ENCODE results near the gene AIF1. TPM values are rescaled to one million over a fixed set of nuclear protein-coding genes. Genes with fewer than 3 reads are reported as not detected.

Gene AIF1
- total and polyA plus RNA-seq, 2 experiments from 2014 or later: 13.3 to 33.7 TPM

GRCh38 chr6:31621991-31622390, 7.0 kb downstream of the AIF1 start (continued):
- TF ChIP-seq, protein P1, sequence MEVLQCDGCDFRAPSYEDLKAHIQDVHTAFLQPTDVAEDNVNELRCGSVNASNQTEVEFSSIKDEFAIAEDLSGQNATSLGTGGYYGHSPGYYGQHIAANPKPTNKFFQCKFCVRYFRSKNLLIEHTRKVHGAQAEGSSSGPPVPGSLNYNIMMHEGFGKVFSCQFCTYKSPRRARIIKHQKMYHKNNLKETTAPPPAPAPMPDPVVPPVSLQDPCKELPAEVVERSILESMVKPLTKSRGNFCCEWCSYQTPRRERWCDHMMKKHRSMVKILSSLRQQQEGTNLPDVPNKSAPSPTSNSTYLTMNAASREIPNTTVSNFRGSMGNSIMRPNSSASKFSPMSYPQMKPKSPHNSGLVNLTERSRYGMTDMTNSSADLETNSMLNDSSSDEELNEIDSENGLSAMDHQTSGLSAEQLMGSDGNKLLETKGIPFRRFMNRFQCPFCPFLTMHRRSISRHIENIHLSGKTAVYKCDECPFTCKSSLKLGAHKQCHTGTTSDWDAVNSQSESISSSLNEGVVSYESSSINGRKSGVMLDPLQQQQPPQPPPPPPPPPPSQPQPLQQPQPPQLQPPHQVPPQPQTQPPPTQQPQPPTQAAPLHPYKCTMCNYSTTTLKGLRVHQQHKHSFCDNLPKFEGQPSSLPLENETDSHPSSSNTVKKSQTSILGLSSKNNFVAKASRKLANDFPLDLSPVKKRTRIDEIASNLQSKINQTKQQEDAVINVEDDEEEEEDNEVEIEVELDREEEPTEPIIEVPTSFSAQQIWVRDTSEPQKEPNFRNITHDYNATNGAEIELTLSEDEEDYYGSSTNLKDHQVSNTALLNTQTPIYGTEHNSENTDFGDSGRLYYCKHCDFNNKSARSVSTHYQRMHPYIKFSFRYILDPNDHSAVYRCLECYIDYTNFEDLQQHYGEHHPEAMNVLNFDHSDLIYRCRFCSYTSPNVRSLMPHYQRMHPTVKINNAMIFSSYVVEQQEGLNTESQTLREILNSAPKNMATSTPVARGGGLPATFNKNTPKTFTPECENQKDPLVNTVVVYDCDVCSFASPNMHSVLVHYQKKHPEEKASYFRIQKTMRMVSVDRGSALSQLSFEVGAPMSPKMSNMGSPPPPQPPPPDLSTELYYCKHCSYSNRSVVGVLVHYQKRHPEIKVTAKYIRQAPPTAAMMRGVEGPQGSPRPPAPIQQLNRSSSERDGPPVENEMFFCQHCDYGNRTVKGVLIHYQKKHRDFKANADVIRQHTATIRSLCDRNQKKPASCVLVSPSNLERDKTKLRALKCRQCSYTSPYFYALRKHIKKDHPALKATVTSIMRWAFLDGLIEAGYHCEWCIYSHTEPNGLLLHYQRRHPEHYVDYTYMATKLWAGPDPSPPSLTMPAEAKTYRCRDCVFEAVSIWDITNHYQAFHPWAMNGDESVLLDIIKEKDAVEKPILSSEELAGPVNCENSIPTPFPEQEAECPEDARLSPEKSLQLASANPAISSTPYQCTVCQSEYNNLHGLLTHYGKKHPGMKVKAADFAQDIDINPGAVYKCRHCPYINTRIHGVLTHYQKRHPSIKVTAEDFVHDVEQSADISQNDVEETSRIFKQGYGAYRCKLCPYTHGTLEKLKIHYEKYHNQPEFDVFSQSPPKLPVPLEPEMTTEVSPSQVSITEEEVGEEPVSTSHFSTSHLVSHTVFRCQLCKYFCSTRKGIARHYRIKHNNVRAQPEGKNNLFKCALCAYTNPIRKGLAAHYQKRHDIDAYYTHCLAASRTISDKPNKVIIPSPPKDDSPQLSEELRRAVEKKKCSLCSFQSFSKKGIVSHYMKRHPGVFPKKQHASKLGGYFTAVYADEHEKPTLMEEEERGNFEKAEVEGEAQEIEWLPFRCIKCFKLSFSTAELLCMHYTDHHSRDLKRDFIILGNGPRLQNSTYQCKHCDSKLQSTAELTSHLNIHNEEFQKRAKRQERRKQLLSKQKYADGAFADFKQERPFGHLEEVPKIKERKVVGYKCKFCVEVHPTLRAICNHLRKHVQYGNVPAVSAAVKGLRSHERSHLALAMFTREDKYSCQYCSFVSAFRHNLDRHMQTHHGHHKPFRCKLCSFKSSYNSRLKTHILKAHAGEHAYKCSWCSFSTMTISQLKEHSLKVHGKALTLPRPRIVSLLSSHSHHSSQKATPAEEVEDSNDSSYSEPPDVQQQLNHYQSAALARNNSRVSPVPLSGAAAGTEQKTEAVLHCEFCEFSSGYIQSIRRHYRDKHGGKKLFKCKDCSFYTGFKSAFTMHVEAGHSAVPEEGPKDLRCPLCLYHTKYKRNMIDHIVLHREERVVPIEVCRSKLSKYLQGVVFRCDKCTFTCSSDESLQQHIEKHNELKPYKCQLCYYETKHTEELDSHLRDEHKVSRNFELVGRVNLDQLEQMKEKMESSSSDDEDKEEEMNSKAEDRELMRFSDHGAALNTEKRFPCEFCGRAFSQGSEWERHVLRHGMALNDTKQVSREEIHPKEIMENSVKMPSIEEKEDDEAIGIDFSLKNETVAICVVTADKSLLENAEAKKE (CRISPR knock-in tag; IDR thresholded peaks at IDR 0.05): no peak
- TF ChIP-seq POLR2AphosphoS5 (IDR thresholded peaks at IDR 0.05; ENCODE audit: low read depth) (no peak), STAT1 (IDR thresholded peaks at IDR 0.05; ENCODE audit: unreplicated experiment) (no peak), EZH2phosphoT487 (IDR thresholded peaks at IDR 0.05; ENCODE audit: unreplicated experiment) (no peak), EZH2 (IDR thresholded peaks at IDR 0.05; ENCODE audit: low read depth, unreplicated experiment) (no peak), NANOG (IDR thresholded peaks at IDR 0.05; ENCODE audit: borderline replicate concordance) (no peak), JUNB (IDR thresholded peaks at IDR 0.05; ENCODE audit: unreplicated experiment) (no peak), ZNF331 (CRISPR knock-in tag; IDR thresholded peaks at IDR 0.05; ENCODE audit: low read depth) (no peak), CREB1 (CRISPR knock-in tag; IDR thresholded peaks at IDR 0.05; ENCODE audit: low read depth) (no peak), ETS1 (IDR thresholded peaks at IDR 0.05) (no peak), CTCF (conservative IDR thresholded peaks at IDR 0.05; ENCODE audit: low read depth in 2 of 2) (no peak)
- TF ChIP-seq, protein P2, sequence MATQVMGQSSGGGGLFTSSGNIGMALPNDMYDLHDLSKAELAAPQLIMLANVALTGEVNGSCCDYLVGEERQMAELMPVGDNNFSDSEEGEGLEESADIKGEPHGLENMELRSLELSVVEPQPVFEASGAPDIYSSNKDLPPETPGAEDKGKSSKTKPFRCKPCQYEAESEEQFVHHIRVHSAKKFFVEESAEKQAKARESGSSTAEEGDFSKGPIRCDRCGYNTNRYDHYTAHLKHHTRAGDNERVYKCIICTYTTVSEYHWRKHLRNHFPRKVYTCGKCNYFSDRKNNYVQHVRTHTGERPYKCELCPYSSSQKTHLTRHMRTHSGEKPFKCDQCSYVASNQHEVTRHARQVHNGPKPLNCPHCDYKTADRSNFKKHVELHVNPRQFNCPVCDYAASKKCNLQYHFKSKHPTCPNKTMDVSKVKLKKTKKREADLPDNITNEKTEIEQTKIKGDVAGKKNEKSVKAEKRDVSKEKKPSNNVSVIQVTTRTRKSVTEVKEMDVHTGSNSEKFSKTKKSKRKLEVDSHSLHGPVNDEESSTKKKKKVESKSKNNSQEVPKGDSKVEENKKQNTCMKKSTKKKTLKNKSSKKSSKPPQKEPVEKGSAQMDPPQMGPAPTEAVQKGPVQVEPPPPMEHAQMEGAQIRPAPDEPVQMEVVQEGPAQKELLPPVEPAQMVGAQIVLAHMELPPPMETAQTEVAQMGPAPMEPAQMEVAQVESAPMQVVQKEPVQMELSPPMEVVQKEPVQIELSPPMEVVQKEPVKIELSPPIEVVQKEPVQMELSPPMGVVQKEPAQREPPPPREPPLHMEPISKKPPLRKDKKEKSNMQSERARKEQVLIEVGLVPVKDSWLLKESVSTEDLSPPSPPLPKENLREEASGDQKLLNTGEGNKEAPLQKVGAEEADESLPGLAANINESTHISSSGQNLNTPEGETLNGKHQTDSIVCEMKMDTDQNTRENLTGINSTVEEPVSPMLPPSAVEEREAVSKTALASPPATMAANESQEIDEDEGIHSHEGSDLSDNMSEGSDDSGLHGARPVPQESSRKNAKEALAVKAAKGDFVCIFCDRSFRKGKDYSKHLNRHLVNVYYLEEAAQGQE (IDR thresholded peaks at IDR 0.05; ENCODE audit: unreplicated experiment): no peak
